Epithelial cell of prostate (primary cell): ENCODE results near the gene TIGD1.
"Not testable (repeated sequence)": the region's sequence is repeated elsewhere in the genome, so short reads cannot be mapped to it uniquely, and the experiment has no call there.

Experiments
- DNase-seq: peaks from one replicate; pipeline ENCODE4 v3.0.0-alpha.2; 2011; ENCODE audit warnings: low read depth, low spot score
- H3K27ac ChIP-seq: fragments of 450-650 bp; 2 replicates; pipeline ENCODE4 v1.5.1; 2017; ENCODE audit warnings: mild to moderate bottlenecking

The TIGD1 gene

DNA sequence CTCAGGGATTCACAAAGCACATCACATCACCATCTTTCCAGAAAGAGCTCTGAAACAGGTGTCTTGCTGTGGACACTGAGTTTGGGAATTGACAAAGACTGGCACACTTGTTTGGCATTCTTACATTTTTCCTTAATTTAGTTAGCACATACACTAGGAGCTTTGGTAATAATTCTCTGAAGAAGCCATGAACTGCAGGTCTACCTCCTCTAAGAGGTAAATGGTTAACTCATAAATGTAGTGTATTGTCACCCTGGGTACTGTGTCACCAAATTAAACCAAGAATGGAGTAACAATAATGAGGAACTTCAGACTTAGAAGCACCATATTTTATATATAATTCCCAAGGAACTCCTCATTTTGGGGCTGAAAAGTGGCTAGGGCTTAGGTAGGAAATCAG lies 22.7 kb upstream of the TIGD1 start:
- DNase-seq: no peak
- no peak overlapping the region for H3K27ac ChIP-seq

GRCh38 chr2:232571026-232571474 lies 20.7 kb upstream of the TIGD1 start:
- DNase-seq: no peak
- H3K27ac ChIP-seq: no peak overlapping the region

- not testable (repeated sequence) for DNase-seq, H3K27ac ChIP-seq
These were observed 20.1 kb upstream of the TIGD1 start for GRCh38 chr2:232570481-232570880.

DNA sequence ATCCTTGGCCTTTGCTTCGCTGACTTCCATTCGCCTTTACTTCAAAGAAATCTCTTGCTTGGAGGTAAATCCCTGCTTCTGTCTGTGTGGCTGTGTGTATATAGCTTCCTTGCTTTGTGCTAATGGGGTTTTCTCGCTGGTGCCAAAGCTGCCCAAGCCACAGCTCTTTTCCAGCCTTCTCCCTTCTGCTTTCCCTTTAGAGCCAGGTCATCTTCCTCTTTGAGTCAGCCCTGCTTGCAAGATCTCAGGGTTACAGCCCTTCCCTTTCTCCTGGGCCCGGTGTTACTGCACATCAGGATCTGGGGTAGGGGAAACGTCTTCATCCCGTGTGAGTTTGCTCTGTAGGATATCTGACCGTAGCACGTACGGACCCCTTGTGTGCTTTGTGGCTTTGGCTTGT lies 19.2 kb upstream of the TIGD1 start:
- DNase-seq: no peak
- no peak overlapping the region for H3K27ac ChIP-seq

GRCh38 chr2:232568161-232568560 lies 17.8 kb upstream of the TIGD1 start:
- DNase-seq: no peak
- peak overlapping the region; percentile 50 for H3K27ac ChIP-seq

DNA sequence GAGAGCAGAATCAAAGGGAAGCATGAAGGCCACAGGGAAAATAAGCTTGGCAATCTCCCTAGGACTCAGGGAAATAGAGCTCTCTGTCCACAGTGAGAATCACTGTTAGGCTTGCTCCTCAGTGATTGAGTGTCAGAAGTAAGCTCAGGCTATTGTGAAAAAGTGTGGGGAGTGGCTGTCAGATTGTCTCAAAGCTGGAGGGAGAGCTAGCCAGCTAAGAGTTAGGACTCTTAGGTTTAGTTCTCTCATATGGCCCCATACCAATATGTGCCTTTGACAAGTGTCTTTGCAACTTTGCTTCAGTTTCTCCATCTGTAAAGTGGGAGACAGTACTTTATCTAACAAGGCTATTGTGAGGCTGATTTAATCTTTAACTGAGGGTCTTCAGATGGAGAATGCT lies 17.4 kb upstream of the TIGD1 start:
- H3K27ac ChIP-seq: peak overlapping the region; percentile 50
- DNase-seq: no peak

GRCh38 chr2:232563580-232563979 lies 13.2 kb upstream of the TIGD1 start:
- peak overlapping the region; percentile 3 for H3K27ac ChIP-seq
- DNase-seq: peak; percentile 53

GRCh38 chr2:232562515-232563151 lies 12.3 kb upstream of the TIGD1 start:
- H3K27ac ChIP-seq: peak overlapping the region; percentile 3
- no peak for DNase-seq

- no peak overlapping the region for H3K27ac ChIP-seq
- no peak for DNase-seq
These were observed 6.1 kb upstream of the TIGD1 start for GRCh38 chr2:232556426-232556825.

GRCh38 chr2:232551776-232552175 lies 1.4 kb upstream of the TIGD1 start:
- DNase-seq: no peak
- no peak overlapping the region for H3K27ac ChIP-seq

GRCh38 chr2:232551250-232551638 lies 887 bp upstream of the TIGD1 start:
- H3K27ac ChIP-seq: peak overlapping the region; percentile 89
- no peak for DNase-seq

DNA sequence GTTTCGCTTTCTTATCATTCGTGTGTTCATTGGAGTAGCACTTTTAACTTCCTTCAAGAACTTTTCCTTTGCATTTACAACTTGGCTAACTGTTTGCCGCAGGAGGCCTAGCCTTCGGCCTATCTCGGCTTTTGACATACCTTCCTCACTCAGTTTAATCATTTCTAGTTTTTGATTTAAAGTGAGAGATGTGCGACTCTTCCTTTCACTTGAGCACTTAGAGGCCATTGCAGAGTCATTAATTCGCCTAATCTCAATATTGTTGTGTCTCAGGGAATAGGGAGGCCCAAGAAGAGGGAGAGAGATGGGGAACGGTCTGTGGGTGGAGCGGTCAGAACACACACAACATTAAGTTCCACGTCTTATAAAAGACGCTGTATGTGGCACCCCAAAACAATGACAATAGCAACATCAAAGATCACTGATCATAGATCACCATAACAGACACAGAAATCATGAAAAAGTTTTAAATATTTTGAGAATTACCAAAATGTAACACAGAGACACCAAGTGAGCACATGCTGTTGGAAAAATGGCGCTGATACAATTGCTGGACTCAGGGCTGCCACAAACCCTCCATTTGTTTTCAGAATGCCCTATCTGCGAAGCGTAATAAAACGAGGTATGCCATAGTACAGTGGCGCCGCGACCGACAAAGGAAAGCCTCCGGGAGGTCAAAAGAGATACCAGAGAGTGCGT lies 553 bp downstream of the TIGD1 start:
- H3K27ac ChIP-seq: peak overlapping the region; percentile 89
- DNase-seq: no peak

DNA sequence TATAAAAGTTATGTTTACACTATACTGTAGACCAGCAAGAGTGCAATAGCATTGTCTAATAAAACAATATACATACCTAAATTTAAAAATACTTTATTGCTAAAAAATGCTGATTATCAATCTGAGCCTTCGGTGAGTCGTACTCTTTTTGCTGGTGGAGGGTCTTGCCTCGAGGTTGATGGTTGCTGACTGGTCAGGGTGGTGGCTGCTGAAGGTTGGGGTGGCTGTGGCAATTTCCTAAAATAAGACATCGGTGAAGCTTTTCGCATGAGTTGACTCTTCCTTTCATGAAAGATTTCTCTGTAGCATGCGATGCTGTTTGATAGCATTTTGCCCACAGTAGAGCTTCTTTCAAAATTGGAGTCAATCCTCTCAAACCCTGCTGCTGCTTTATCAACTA lies 2.4 kb downstream of the TIGD1 start:
- no peak for DNase-seq
- no peak overlapping the region for H3K27ac ChIP-seq

- no peak for DNase-seq
- H3K27ac ChIP-seq: no peak overlapping the region
These were observed 4.6 kb downstream of the TIGD1 start for GRCh38 chr2:232545511-232546375.

DNA sequence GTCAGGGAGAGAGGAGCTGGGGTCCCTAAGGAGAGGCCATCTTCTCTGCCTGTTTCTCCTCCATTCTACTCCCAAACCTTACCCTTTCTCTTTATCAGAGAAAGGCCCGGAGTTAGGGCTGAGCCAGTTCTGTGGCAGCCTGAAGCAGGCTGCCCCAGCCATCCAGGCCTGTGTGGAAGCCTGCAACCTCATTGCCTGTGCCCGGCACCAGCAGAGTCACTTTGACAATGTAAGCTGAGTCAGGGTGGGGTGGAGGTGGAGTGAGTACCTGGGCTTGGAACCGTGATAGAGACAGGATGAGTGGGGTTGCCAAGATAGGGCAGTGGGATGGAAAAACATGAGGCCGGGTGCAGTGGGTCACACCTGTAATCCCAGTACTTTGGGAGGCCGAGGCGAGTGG lies 5.7 kb downstream of the TIGD1 start:
- no peak overlapping the region for H3K27ac ChIP-seq
- no peak for DNase-seq

DNA sequence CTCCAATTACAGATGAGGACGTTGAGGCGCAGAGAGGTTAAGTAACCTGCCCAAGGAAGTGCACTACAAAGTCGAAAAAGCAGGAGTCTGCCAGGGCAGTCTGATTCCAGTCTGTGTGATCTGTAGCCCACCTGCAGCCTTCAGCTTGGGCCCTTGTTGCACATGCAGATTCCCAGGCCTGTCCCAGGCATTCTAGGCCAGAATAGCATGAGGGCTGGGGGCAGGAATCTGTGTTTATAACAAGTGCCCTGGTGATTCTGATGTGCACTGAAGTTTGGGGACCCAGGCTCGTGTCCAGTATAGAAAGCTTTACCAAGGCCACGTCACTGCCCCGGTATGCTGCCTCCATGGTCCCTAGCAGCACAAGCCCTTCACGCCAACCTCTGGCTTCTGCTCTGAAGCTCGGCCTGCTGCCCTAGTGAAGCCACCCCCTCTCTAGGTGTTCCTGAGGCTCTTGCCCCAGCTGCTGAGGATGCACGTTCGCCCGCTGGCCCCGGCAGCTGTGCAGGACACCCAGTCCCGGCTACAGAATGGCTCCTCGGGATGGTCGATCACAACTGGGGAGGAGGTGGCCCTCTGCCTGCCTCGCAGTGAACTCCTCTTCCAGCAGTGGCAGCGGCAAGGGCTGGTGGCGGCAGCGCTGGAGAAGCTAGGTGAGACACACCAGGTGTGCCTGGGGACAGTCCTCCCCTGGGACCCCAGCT lies 6.3 kb downstream of the TIGD1 start:
- H3K27ac ChIP-seq: no peak overlapping the region

DNA sequence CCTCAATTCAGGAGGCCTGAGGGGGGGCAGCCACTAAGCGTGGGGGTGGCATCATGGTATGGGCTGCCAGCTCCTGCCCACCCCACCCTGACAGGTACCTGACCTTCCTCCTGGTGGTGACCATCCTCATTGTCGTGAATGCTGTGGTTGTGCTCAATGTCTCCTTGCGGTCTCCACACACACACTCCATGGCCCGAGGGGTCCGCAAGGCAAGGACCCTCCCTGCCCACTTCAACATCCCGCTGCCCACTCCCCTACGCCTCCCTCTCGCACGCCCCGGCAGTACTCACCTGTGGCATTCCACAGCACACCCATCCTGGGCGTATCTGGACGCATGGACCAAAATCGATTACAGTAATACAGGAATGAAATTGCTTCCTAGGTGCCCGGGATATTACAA lies 6.9 kb downstream of the TIGD1 start:
- H3K27ac ChIP-seq: no peak overlapping the region
- no peak for DNase-seq

More for the DNA sequence above, 6.3 kb downstream of the TIGD1 start:
- DNase-seq: no peak

DNA sequence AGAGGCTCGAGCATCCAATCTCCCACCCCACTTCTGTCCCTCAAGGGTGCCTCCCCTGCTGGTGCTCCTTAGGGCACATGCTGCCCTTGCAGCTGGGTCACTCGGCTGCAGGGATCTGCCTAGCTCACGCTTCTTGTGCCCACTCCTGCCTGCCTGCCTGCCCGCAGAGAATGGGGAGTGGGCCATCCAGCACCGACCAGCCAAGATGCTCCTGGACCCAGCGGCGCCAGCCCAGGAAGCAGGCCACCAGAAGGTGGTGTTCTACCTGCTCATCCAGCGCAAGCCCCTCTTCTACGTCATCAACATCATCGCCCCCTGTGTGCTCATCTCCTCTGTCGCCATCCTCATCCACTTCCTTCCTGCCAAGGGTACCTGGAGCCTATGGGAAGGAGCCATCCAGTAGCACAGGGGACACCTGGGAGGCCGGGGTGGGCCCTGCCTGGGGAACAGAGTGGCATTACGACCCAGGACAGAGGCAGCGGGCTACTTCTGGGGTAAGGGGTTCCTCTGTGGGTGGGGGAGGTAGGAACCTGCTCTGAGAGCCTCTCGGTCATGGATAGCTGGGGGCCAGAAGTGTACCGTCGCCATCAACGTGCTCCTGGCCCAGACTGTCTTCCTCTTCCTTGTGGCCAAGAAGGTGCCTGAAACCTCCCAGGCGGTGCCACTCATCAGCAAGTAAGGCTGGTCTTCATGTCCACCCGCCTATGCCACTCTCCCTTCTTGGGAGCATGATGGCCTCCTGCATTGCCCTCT lies 7.5 kb downstream of the TIGD1 start:
- DNase-seq: no peak

GRCh38 chr2:232541961-232542714 lies 8.2 kb downstream of the TIGD1 start:
- DNase-seq: no peak
- no peak overlapping the region for H3K27ac ChIP-seq

More for the DNA sequence above, 7.5 kb downstream of the TIGD1 start:
- no peak overlapping the region for H3K27ac ChIP-seq
